GM23338 (cell line): ENCODE data around the gene TMIGD2. TPM values are rescaled to one million over a fixed set of nuclear protein-coding genes. Genes with fewer than 3 reads are reported as not detected.

Source experiments
- ATAC-seq: fragments of 200-7000 bp; cut with Tn5 transposase; 3 replicates; pipeline ENCODE4 v1.9.1; 2020
- DNase-seq: peaks from one replicate; pipeline ENCODE4 v3.0.0-alpha.2; 2015; ENCODE audit warnings: low spot score
- H2AFZ ChIP-seq: fragments of 200-600 bp; sonication (generic); 2 replicates; pipeline ENCODE4 v1.8.0; 2016; ENCODE audit warnings: antibody characterized with exemption, mild to moderate bottlenecking, moderate library complexity
- H3F3A ChIP-seq: fragments of 200-600 bp; sonication (generic); replicated peaks from 2 replicates; pipeline ENCODE4 v1.8.0; 2017; ENCODE audit warnings: antibody characterized with exemption, mixed run types, low read depth
- H3K27ac ChIP-seq: fragments of 200-600 bp; sonication (generic); 2 replicates; pipeline ENCODE4 v1.6.1; 2016; ENCODE audit warnings: low read depth
- H3K27me3 ChIP-seq: fragments of 200-600 bp; sonication (generic); 2 replicates; pipeline ENCODE4 v1.8.0; 2016; ENCODE audit warnings: mild to moderate bottlenecking, mixed run types, moderate library complexity; ENCODE audit not compliant: insufficient read depth
- H3K36me3 ChIP-seq: fragments of 200-600 bp; sonication (generic); 2 replicates; pipeline ENCODE4 v1.8.0; 2016; ENCODE audit warnings: mild to moderate bottlenecking; ENCODE audit not compliant: insufficient read depth
- H3K4me1 ChIP-seq: fragments of 200-600 bp; sonication (generic); 2 replicates; pipeline ENCODE4 v1.8.0; 2016; ENCODE audit warnings: mild to moderate bottlenecking, moderate library complexity; ENCODE audit not compliant: insufficient read depth
- H3K4me2 ChIP-seq: fragments of 200-600 bp; sonication (generic); 2 replicates; pipeline ENCODE4 v1.7.1; 2017; ENCODE audit warnings: mixed run types
- H3K4me3 ChIP-seq: fragments of 200-600 bp; sonication (generic); 2 replicates; pipeline ENCODE4 v1.6.1; 2016; ENCODE audit warnings: mixed run types
- H3K79me2 ChIP-seq: fragments of 200-600 bp; sonication (generic); replicated peaks from 2 replicates; pipeline ENCODE4 v1.8.0; 2017; ENCODE audit warnings: mild to moderate bottlenecking; ENCODE audit not compliant: insufficient read depth
- H3K9me2 ChIP-seq: fragments of 200-600 bp; sonication (generic); 2 replicates; pipeline ENCODE4 v1.8.0; 2017; ENCODE audit not compliant: insufficient read depth
- H4K20me1 ChIP-seq: fragments of 200-600 bp; sonication (generic); replicated peaks from 2 replicates; pipeline ENCODE4 v1.8.0; 2017; ENCODE audit warnings: mild to moderate bottlenecking; ENCODE audit not compliant: insufficient read depth
- H3K27ac Mint-ChIP-seq: 2 replicates; pipeline ENCODE4 v1.8.0; 2020; ENCODE audit warnings: inconsistent platforms, mild to moderate bottlenecking, moderate library complexity, mixed read lengths
- H3K27me3 Mint-ChIP-seq: 3 replicates; pipeline ENCODE4 v1.8.0; 2022; ENCODE audit warnings: low read depth, mild to moderate bottlenecking, moderate library complexity, mixed read lengths, inconsistent platforms; ENCODE audit not compliant: insufficient read depth, poor library complexity
- H3K36me3 Mint-ChIP-seq: 3 replicates; pipeline ENCODE4 v1.8.0; 2021; ENCODE audit warnings: low read depth, mild to moderate bottlenecking, inconsistent platforms, moderate library complexity, mixed read lengths
- H3K4me1 Mint-ChIP-seq: 3 replicates; pipeline ENCODE4 v1.8.0; 2020; ENCODE audit warnings: mild to moderate bottlenecking, inconsistent platforms, mixed read lengths
- H3K4me3 Mint-ChIP-seq: 3 replicates; pipeline ENCODE4 v1.8.0; 2021; ENCODE audit warnings: moderate library complexity, mild to moderate bottlenecking, inconsistent platforms, mixed read lengths
- H3K9me3 Mint-ChIP-seq: 3 replicates; pipeline ENCODE4 v1.8.0; 2020; ENCODE audit warnings: moderate library complexity, mild to moderate bottlenecking, inconsistent platforms, mixed read lengths
- CREB1 ChIP-seq: fragments of 250-450 bp; sonication (Bioruptor Pico); IDR thresholded peaks from 2 replicates; pipeline ENCODE4 v1.5.0; 2020; ENCODE audit warnings: low read depth, mild to moderate bottlenecking, moderate library complexity
- CTCF ChIP-seq, 2 experiments: fragments of 200-600 bp in 1 of 2; sonication (generic) in 1 of 2; conservative IDR thresholded peaks; 2 replicates each; pipeline versions ENCODE4 v1.5.1 to v1.6.1; 2016 to 2017; ENCODE audit warnings: antibody characterized with exemption in 2 of 2, low read depth in 2 of 2, mild to moderate bottlenecking in 2 of 2, moderate library complexity in 1 of 2
- ETS1 ChIP-seq: IDR thresholded peaks from 2 replicates; pipeline ENCODE4 v1.6.1; 2016; ENCODE audit warnings: antibody characterized with exemption
- EZH2phosphoT487 ChIP-seq: fragments of 200-600 bp; sonication (generic); IDR thresholded peaks from one replicate; pipeline ENCODE4 v1.8.1; 2018; ENCODE audit warnings: antibody characterized with exemption; ENCODE audit not compliant: unreplicated experiment
- JUNB ChIP-seq: IDR thresholded peaks from one replicate; pipeline ENCODE4 v1.6.1; 2016; ENCODE audit warnings: antibody characterized with exemption; ENCODE audit not compliant: unreplicated experiment
- NANOG ChIP-seq: IDR thresholded peaks from 2 replicates; pipeline ENCODE4 v1.6.1; 2016; ENCODE audit warnings: antibody characterized with exemption, borderline replicate concordance
- POLR2AphosphoS5 ChIP-seq: IDR thresholded peaks from 2 replicates; pipeline ENCODE4 v1.6.1; 2016; ENCODE audit warnings: antibody characterized with exemption, low read depth
- REST ChIP-seq: IDR thresholded peaks from one replicate; pipeline ENCODE4 v1.6.1; 2018; ENCODE audit warnings: antibody characterized with exemption; ENCODE audit not compliant: unreplicated experiment
- ZNF114 ChIP-seq: fragments of 250-450 bp; sonication (Bioruptor Pico); IDR thresholded peaks from 2 replicates; pipeline ENCODE4 v1.5.0; 2020; ENCODE audit warnings: mild to moderate bottlenecking, moderate library complexity
- ZNF331 ChIP-seq: fragments of 250-450 bp; sonication (Bioruptor Pico); IDR thresholded peaks from 2 replicates; pipeline ENCODE4 v1.5.0; 2020; ENCODE audit warnings: low read depth, mild to moderate bottlenecking, moderate library complexity
- polyA plus RNA-seq: library from polyadenylated mRNA; unstranded; fragments of >200 nt; fragmentation: Nextera tagmentation; extraction: Ambion mirVana; gene quantifications from 2 replicates; pipeline ENCODE4 v1.2.1, GENCODE V29; 2016
- total RNA-seq: library from RNA; depleted of rRNA; stranded (reverse); fragments of >200 nt; shearing (Covaris generic); gene quantifications from 2 replicates; pipeline ENCODE4 v1.2.3, GENCODE V29; 2014

The TMIGD2 gene
- total and polyA plus RNA-seq, 2 experiments from 2014 or later, result 0.76 to 0.79 TPM

GRCh38 chr19:4337906-4338440 lies 35.8 kb upstream of the TMIGD2 start:
- Mint-ChIP-seq H3K4me1 (peaks cover 13% of the 10 kb centered on the region), H3K4me3 (peak overlapping the region; percentile 72), H3K36me3 (peaks cover 19% of the 10 kb centered on the region), H3K27me3 (peaks cover 12% of the 10 kb centered on the region), H3K27ac (peak overlapping the region; percentile 40), H3K9me3 (peaks cover 2% of the 10 kb centered on the region)
- no peak for ATAC-seq
- H3K4me2 ChIP-seq, result peak overlapping the region; percentile 75
- H3K27me3 ChIP-seq, result peaks cover 4% of the 10 kb centered on the region; the same call in 1 of the 2 replicates
- H3K36me3 ChIP-seq, result no peaks in the 10 kb centered on the region
- peak; percentile 51 for DNase-seq
- peak overlapping the region; percentile 93 for H2AFZ ChIP-seq
- H3K4me1 ChIP-seq, result peaks cover 6% of the 10 kb centered on the region
- H3K4me3 ChIP-seq, result peak overlapping the region; percentile 51
- H3K9me2 ChIP-seq, result 0 out of 2 replicates have a peak, but pooled peaks cover 6% of the 10 kb centered on the region
- peak overlapping the region; percentile 80; the same call in 1 of the 2 replicates for H3K27ac ChIP-seq
- no peak for TF ChIP-seq ZNF114 (CRISPR knock-in tag)
- no peak for TF ChIP-seq NANOG
- no peak for TF ChIP-seq REST
- TF ChIP-seq ZNF331, result no peak
- no peak for TF ChIP-seq JUNB
- H3K79me2 ChIP-seq, result no peaks in the 10 kb centered on the region
- H3F3A ChIP-seq, result 0 out of 2 replicates have a peak, but pooled peaks cover 11% of the 10 kb centered on the region
- H4K20me1 ChIP-seq, result no peaks in the 10 kb centered on the region

- H3K4me2 ChIP-seq, result no peak overlapping the region
- peaks cover 2% of the 10 kb centered on the region for H3K9me3 Mint-ChIP-seq
- peaks cover 10% of the 10 kb centered on the region for H3K4me1 Mint-ChIP-seq
- no peaks in the 10 kb centered on the region for H3K79me2 ChIP-seq
- H3K36me3 ChIP-seq, result no peaks in the 10 kb centered on the region
- peaks cover 11% of the 10 kb centered on the region for H3K27me3 Mint-ChIP-seq
- no peaks in the 10 kb centered on the region for H4K20me1 ChIP-seq
- 0 out of 2 replicates have a peak, but pooled peaks cover 6% of the 10 kb centered on the region for H3K9me2 ChIP-seq
- DNase-seq (no peak), ATAC-seq (no peak)
- H3F3A ChIP-seq, result 0 out of 2 replicates have a peak, but pooled peaks cover 11% of the 10 kb centered on the region
- H2AFZ ChIP-seq, result no peak overlapping the region
- no peak overlapping the region for H3K27ac ChIP-seq
- H3K27me3 ChIP-seq, result no peaks in the 10 kb centered on the region
- H3K4me3 ChIP-seq, result no peak overlapping the region
- H3K27ac Mint-ChIP-seq, result no peak overlapping the region
- H3K4me3 Mint-ChIP-seq, result no peak overlapping the region
- peaks cover 22% of the 10 kb centered on the region for H3K36me3 Mint-ChIP-seq
- peaks cover 6% of the 10 kb centered on the region for H3K4me1 ChIP-seq
- TF ChIP-seq ETS1 (no peak), REST (no peak), CTCF (conservative IDR thresholded peaks at IDR 0.05; ENCODE audit: low read depth in 2 of 2) (no peak), CREB1 (CRISPR knock-in tag) (no peak), POLR2AphosphoS5 (no peak), EZH2phosphoT487 (no peak)
Observed at GRCh38 chr19:4334929-4335570, 32.9 kb upstream of the TMIGD2 start.
